NCI-H1694 (cell line): Measurements from ENCODE around the gene SLC27A6.
"Not testable (repeated sequence)": the region's sequence is repeated elsewhere in the genome, so short reads cannot be mapped to it uniquely, and the experiment has no call there.

Source experiments
- DNase-seq: peaks from one replicate; lab custom pipeline; 2025; lab: John Stamatoyannopoulos, UW

Gene SLC27A6

GRCh38 chr5:128965011-128965637, at the start of gene SLC27A6:
Gene SLC27A6, plus strand, starts transcription at chr5:128965488. Its CDS starts 650 bp downstream, at chr5:128966138.
- DNase-seq, result no peak

- DNase-seq, result no peak
Observed at GRCh38 chr5:128919542-128919941, 45.7 kb upstream of the SLC27A6 start.

GRCh38 chr5:128920345-128921215, 44.7 kb upstream of the SLC27A6 start:
- no peak for DNase-seq

GRCh38 chr5:128924299-128924698, 41.0 kb upstream of the SLC27A6 start:
- no peak for DNase-seq

GRCh38 chr5:128925973-128926372, 39.3 kb upstream of the SLC27A6 start:
- DNase-seq, result no peak

- DNase-seq, result no peak
Observed at GRCh38 chr5:128927644-128928043, 37.6 kb upstream of the SLC27A6 start.

- not testable (repeated sequence) for DNase-seq
Observed at GRCh38 chr5:128932232-128932631, 33.1 kb upstream of the SLC27A6 start.

GRCh38 chr5:128943100-128943499, 22.2 kb upstream of the SLC27A6 start:
- DNase-seq, result not testable (repeated sequence)

- no peak for DNase-seq
Observed at GRCh38 chr5:128949847-128950546, 15.3 kb upstream of the SLC27A6 start.

- not testable (repeated sequence) for DNase-seq
Observed at GRCh38 chr5:128951301-128951700, 14.0 kb upstream of the SLC27A6 start.

- no peak for DNase-seq
Observed at GRCh38 chr5:128956164-128956563, 9.1 kb upstream of the SLC27A6 start.

GRCh38 chr5:128962211-128962610, 3.1 kb upstream of the SLC27A6 start:
- no peak for DNase-seq

GRCh38 chr5:128965638-128966302, 482 bp downstream of the SLC27A6 start:
- DNase-seq, result no peak

- DNase-seq, result no peak
Observed at GRCh38 chr5:128966375-128966774, 1.1 kb downstream of the SLC27A6 start.

- DNase-seq, result no peak
Observed at GRCh38 chr5:128966846-128967245, 1.6 kb downstream of the SLC27A6 start.

GRCh38 chr5:128973244-128973643, 8.0 kb downstream of the SLC27A6 start:
- DNase-seq, result no peak

GRCh38 chr5:128974567-128974966, 9.3 kb downstream of the SLC27A6 start:
- no peak for DNase-seq

GRCh38 chr5:128979761-128980160, 14.5 kb downstream of the SLC27A6 start:
- DNase-seq, result no peak

- no peak for DNase-seq
Observed at GRCh38 chr5:128980917-128981316, 15.6 kb downstream of the SLC27A6 start.

GRCh38 chr5:128984480-128984879, 19.2 kb downstream of the SLC27A6 start:
- DNase-seq, result no peak

GRCh38 chr5:128988476-128988875, 23.2 kb downstream of the SLC27A6 start:
- DNase-seq, result no peak

- no peak for DNase-seq
Observed at GRCh38 chr5:129001841-129002526, 36.7 kb downstream of the SLC27A6 start.
